Measurements from ENCODE around the gene SESN3. TPM values are rescaled to one million over a fixed set of nuclear protein-coding genes. Genes with fewer than 3 reads are reported as not detected.

Gene SESN3
- total RNA-seq, 1 experiment from 2014 or later = 36.8 TPM

- Histone ChIP-seq H4K91ac (ENCODE audit: insufficient read length, low read depth, low read length) (no peak overlapping the region), H3K4me2 (ENCODE audit: insufficient read depth, insufficient read length, low read length) (no peak overlapping the region), H4K8ac (replicated peaks; ENCODE audit: insufficient read length, low read depth, low read length) (no peak overlapping the region), H2BK5ac (ENCODE audit: insufficient read length, low read length) (no peak overlapping the region), H4K5ac (ENCODE audit: insufficient read length, low read depth, low read length) (no peak overlapping the region), H3K23ac (ENCODE audit: insufficient read length, low read depth, low read length) (no peak overlapping the region), H2BK120ac (ENCODE audit: low read depth, low read length, poor library complexity, severe bottlenecking) (no peak overlapping the region), H3K23me2 (ENCODE audit: insufficient read length, low read depth, low read length, poor library complexity, severe bottlenecking) (no peaks in the 10 kb centered on the region), H2BK12ac (ENCODE audit: insufficient read length, low read depth, low read length) (no peak overlapping the region), H3K18ac (ENCODE audit: insufficient read length, low read depth, low read length) (no peak overlapping the region), H3K56ac (ENCODE audit: insufficient read length, low read depth, low read length) (no peak overlapping the region), H3K14ac (ENCODE audit: insufficient read depth, low read length) (no peak overlapping the region), H4K20me1 (ENCODE audit: control insufficient read depth, insufficient read depth, insufficient read length) (no peaks in the 10 kb centered on the region), H2BK20ac (ENCODE audit: low read depth, low read length, poor library complexity, severe bottlenecking) (no peak overlapping the region), H3T11ph (ENCODE audit: low read length) (no peak overlapping the region), H3K79me1 (ENCODE audit: insufficient read depth, low read depth, low read length, poor library complexity, severe bottlenecking) (no peaks in the 10 kb centered on the region), H2AFZ (ENCODE audit: low read length) (no peak overlapping the region), H3K4ac (ENCODE audit: low read depth, low read length) (no peak overlapping the region), H3K9me3 (ENCODE audit: control insufficient read depth, low read depth, low read length) (no peaks in the 10 kb centered on the region), H2AK5ac (ENCODE audit: insufficient read length, low read length) (no peak overlapping the region), H3K27ac (ENCODE audit: insufficient read length, low read depth, low read length) (no peak overlapping the region), H3K27me3 (ENCODE audit: insufficient read depth, low read length) (no peaks in the 10 kb centered on the region), H2BK15ac (ENCODE audit: low read depth, low read length) (no peak overlapping the region), H3K4me1 (ENCODE audit: insufficient read depth, low read length) (no peaks in the 10 kb centered on the region; the same call in 1 of the 2 replicates), H3K9ac (ENCODE audit: extremely low read depth, insufficient read length, low read length) (no peak overlapping the region), H3K79me2 (ENCODE audit: insufficient read depth, low read length) (no peaks in the 10 kb centered on the region)
- no peak for DNase-seq
- no peak for TF ChIP-seq CTCF (conservative IDR thresholded peaks at IDR 0.05)
- Mint-ChIP-seq H3K4me3 (no peak overlapping the region), H3K4me1 (peaks cover 17 to 22% of the 10 kb centered on the region in 2 experiments), H3K36me3 (ENCODE audit: insufficient read depth in 1 of 3, low read depth in 3 of 3) (peaks cover 0 to 4% (median 3%) of the 10 kb centered on the region in 3 experiments; a peak in 5 of 7 replicates), H3K27me3 (ENCODE audit: low read depth) (no peaks in the 10 kb centered on the region), H3K27ac (peak overlapping the region in 1 of 3 experiments; percentile 71; a peak in 1 of 7 replicates), H3K9me3 (peaks cover 3 to 4% of the 10 kb centered on the region in 2 experiments)
- no CpG with 5 or more reads among the region's 4 CpGs for WGBS (ENCODE audit: extremely low coverage, insufficient read length, low lambda C conversion rate)
Measured at GRCh38 chr11:95163106-95163505, 67.9 kb downstream of the SESN3 start.

Data from H9 (cell line).